ENCODE data around the gene PHC3. TPM values are rescaled to one million over a fixed set of nuclear protein-coding genes. Genes with fewer than 3 reads are reported as not detected.

The PHC3 gene
- total RNA-seq: 105 TPM in 2 replicates

- DNase-seq (peak; percentile 92), ATAC-seq (ENCODE audit: low read depth) (peak; percentile 80)
- POLR2A ChIA-PET: interaction anchor here (0.6 to 2.4 kb wide), 21 partner anchors 10 to 1858 kb away, joined by 3 to 25 read pairs (median 4); partner anchors contain the start of genes ACTRT3, FNDC3B, GPR160 and MYNN
- Mint-ChIP-seq H3K36me3 (ENCODE audit: low read depth) (peaks cover 30% of the 10 kb centered on the region), H3K4me3 (peak within 1 kb of the TSS; percentile 96), H3K27me3 (no peaks in the 10 kb centered on the region), H3K4me1 (peaks cover 32% of the 10 kb centered on the region), H3K27ac (peak within 1 kb of the TSS; percentile 98), H3K9me3 (no peaks in the 10 kb centered on the region)
- no peak for TF ChIP-seq CTCF (IDR thresholded peaks at IDR 0.05)
- intact Hi-C loops (cut with micrococcal nuclease): loop anchor here (1.0 to 10.0 kb wide), 11 partner anchors 10 to 691 kb away; partner anchors contain the start of genes LRRC31, LRRC34, LRRIQ4 and MYNN
- CTCF ChIA-PET: interaction anchor here (0.6 kb wide), 2 partner anchors 161 to 182 kb away, joined by 3 to 4 read pairs; no protein-coding TSS in a partner anchor
Observed at GRCh38 chr3:170180908-170181885, at the start of gene PHC3. Gene PHC3, minus strand, starts transcription at chr3:170181733. Its CDS starts 18 bp downstream, at chr3:170181715.

- Mint-ChIP-seq H3K27me3 (no peaks in the 10 kb centered on the region), H3K27ac (no peak overlapping the region), H3K36me3 (ENCODE audit: low read depth) (no peaks in the 10 kb centered on the region), H3K9me3 (no peaks in the 10 kb centered on the region), H3K4me3 (no peak overlapping the region), H3K4me1 (peaks cover 12% of the 10 kb centered on the region)
- ChIA-PET CTCF (no interaction called here), POLR2A (no interaction called here)
- no peak for TF ChIP-seq CTCF (IDR thresholded peaks at IDR 0.05)
- no peak for DNase-seq
- intact Hi-C loops (cut with micrococcal nuclease): no loop called here
- no peak for ATAC-seq (ENCODE audit: low read depth)
Observed at GRCh38 chr3:170228093-170228766, 46.7 kb upstream of the PHC3 start.

GRCh38 chr3:170226426-170226960 is 45.0 kb upstream of the PHC3 start:
- Mint-ChIP-seq H3K27me3 (no peaks in the 10 kb centered on the region), H3K9me3 (no peaks in the 10 kb centered on the region), H3K4me3 (no peak overlapping the region), H3K36me3 (ENCODE audit: low read depth) (no peaks in the 10 kb centered on the region), H3K27ac (no peak overlapping the region), H3K4me1 (peaks cover 14% of the 10 kb centered on the region)
- intact Hi-C loops (cut with micrococcal nuclease): no loop called here
- no peak for ATAC-seq (ENCODE audit: low read depth)
- ChIA-PET POLR2A (no interaction called here), CTCF (no interaction called here)
- DNase-seq: no peak
- TF ChIP-seq CTCF (IDR thresholded peaks at IDR 0.05): no peak

- Mint-ChIP-seq H3K9me3 (no peaks in the 10 kb centered on the region), H3K36me3 (ENCODE audit: low read depth) (no peaks in the 10 kb centered on the region), H3K27me3 (no peaks in the 10 kb centered on the region), H3K4me1 (peaks cover 14% of the 10 kb centered on the region), H3K27ac (no peak overlapping the region), H3K4me3 (no peak overlapping the region)
- CTCF ChIA-PET: no interaction called here
- no peak for DNase-seq
- no peak for ATAC-seq (ENCODE audit: low read depth)
- intact Hi-C loops (cut with micrococcal nuclease): no loop called here
- POLR2A ChIA-PET: no interaction called here
- no peak for TF ChIP-seq CTCF (IDR thresholded peaks at IDR 0.05)
Observed at GRCh38 chr3:170225166-170225565, 43.6 kb upstream of the PHC3 start.

All from activated B cell treated with CpG ODN at 0.5 μM for 24 hours (primary cell).